GM18867 (cell line): Measurements from ENCODE around the gene HMG20B.
"Not testable (repeated sequence)": the region's sequence is repeated elsewhere in the genome, so short reads cannot be mapped to it uniquely, and the experiment has no call there.

Experiments used
- ATAC-seq: cut with Tn5 transposase; IDR thresholded peaks from one replicate; pipeline ENCODE4 v1.9.1; 2021; ENCODE audit warnings: mild to moderate bottlenecking, moderate library complexity; ENCODE audit not compliant: unreplicated experiment

HMG20B gene

DNA sequence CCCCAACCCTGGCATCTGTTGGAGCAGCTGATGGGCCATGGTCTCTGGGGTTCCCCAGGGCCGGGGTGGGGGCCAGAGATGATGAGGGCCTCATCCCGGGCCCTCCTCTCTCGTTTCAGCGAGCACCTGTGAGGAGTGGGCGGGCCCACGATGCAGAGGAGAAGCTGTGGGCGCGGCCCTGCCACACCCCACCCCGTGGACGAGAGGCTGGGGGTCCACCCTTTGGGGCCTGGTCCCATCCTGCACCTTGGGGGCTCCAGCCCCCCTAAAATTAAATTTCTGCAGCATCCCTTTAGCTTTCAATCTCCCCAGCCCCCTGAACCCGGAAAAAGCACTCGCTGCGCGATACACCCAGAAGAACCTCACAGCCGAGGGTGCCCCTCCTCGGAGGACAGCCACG lies 5.6 kb downstream of the HMG20B start:
- ATAC-seq: no peak

DNA sequence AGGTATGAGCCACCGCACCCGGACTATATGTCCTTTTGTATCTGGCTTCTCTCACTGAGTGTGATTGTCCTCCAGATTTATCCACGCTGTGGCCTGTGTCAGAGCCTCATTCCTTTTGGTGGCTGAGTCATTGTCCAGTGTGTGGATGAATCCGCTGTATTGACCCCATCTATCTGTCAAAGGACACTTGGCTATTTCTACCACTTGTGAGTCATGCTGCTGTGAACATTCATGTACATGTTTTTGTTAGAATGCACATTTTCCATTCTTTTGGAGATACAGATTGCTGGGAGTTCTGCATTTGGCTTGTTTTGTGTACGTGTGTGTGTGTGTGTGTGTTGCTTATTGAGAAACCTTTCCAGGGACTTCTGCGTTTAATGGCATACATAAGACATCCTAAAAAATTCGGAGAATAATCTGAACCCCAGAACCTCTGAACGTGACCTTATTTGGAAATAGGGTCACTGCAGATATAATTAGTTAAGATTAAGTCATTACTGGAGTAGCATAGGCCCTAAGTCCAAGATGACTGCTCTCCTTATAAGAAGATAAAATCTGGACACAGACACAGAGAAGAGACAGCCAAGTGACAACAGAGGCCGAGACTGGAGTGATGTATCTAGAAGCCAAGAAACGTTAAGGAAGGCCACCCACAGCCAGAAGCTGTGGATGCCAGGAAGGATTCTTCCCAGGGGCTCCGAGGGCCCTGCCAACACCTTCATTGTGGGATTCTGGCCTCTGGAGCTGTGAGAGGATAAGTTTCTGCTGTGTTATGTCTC lies 7.6 kb downstream of the HMG20B start:
- no peak for ATAC-seq

DNA sequence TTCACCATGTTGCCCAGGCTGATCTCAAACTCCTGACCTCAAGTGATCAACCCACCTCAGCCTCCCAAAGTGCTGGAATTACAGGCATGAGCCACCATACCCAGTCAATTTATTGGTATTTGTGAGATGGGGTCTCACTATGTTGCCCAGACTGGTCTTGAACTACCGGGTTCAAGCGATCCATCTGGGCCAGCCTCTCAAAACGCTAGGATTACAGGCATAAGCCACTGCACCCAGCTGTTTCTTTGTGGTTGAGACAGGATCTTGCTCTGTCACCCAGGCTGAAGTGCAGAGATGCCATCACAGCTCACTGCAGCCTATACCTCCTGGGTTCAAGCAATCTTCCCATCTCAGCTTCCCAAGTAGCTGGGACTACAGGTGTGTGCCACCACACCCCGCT lies 9.0 kb downstream of the HMG20B start:
- ATAC-seq: not testable (repeated sequence)

DNA sequence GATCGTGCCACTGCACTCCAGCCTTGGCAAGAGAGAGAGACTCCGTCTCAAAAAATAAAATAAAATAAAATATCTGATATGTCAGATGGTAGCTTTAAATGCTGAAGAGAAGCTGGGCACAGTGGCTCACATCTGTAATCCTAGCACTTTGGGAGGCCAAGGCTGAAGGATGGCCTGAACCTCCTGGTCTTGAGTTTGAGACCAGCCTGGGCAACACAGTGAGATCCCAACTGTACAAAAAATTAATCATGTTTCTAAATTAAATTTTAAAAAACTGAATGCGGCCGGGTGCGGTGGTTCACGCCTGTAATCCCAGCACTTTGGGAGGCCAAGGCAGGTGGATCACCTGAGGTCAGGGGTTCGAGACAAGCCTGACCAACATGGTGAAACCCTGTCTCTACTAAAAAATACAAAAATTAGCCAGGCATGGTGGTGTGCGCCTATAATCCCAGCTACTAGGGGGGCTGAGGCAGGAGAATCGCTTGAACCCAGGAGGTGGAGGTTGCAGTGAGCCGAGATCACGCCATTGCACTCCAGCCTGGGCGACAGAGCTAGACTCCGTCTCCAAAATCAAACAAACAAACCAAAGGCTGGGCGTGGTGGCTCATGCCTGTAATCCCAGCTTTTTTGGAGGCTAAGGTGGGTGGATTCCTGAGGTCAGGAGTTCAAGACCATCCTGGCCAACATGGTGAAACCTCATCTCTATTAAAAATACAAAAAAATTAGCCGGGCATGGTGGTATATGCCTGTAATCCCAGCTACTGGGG lies 11.5 kb downstream of the HMG20B start:
- not testable (repeated sequence) for ATAC-seq

GRCh38 chr19:3585301-3586126 lies 12.8 kb downstream of the HMG20B start, which contains the start of gene GIPC3:
Gene GIPC3 (plus strand): TSS chr19:3585478. CDS start chr19:3585598, 120 bp downstream.
- ATAC-seq: no peak

DNA sequence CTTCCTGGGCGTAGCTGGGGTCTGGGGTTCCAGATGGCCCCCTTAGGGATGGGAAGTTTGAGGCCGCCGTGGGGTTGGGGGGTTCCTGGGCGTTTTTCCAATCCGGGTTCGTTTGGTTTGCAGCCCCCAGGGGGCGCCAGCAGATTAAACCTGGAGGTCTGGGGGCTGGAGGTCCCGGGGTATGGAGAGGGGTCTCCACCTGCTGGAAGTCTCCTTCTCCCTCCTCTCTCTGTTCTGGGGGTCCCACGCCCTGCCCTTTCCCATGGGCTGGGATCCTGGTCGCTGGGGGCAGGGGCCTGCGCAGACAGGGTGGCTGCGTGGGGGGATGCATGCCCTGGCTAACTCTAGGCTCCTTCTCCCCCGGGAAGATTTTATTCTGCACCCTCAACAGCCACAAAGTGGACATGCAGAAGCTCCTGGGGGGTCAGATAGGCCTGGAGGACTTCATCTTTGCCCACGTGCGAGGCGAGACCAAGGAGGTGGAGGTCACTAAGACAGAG lies 13.4 kb downstream of the HMG20B start:
- ATAC-seq: no peak

DNA sequence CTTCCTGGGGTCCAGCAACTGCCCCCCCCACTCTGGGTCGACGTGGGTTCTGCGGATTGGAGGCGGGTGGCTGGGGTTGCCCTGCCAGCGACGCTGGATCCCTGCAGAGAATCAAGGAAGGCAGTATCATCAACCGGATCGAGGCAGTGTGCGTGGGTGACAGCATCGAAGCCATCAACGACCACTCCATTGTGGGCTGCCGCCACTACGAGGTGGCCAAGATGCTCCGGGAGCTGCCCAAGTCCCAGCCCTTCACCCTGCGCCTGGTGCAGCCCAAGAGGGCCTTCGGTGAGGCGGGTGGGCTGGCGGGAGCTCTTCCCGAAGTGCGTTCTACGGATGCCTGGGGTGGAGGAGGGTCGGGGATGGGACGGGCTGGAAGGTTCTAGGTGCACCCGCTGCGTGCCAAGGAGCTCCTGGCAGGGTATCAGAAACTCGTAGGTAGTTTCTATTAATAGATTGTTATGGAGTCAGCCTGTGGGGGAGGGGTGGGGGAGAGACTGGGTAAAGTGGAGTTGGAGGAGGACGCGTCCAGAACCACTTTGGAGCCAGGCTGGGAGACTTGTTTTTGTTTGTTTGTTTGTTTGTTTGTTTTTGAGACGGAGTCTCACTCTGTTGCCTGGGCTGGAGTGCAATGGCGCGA lies 14.1 kb downstream of the HMG20B start:
- no peak for ATAC-seq

- ATAC-seq: no peak
Observed at GRCh38 chr19:3589439-3589838, 16.7 kb downstream of the HMG20B start.

GRCh38 chr19:3589949-3590348 lies 17.2 kb downstream of the HMG20B start:
- ATAC-seq: no peak

DNA sequence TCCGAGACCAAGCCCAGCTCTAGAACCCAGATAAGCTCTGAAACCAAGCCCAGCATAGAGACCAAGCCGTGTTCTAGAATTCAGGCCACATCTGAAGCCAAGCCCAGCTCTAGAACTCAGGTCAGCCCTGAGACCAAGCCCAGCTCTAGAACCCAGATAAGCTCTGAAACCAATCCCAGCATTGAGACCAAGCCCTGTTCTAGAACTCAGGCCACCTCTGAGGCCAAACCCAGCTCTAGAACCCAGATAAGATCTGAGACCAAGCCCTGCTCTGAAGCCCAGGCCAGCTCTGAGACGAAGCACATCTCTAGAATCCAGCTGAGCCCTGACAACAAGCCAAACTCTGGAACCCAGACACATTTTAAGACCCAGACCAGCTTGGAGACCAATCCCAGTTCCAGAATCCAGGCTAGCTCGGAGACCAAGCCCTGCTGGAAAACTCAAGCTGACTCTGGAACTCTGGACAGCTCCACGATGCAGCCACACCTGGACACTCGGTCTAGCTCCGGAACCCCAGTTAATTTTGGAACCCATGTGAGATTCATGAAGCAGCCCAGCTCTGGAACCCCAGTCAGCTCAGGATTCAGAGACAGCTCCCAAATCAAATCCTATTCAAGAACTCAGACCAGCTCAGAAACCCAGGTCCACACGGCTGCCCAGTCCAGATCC lies 18.4 kb downstream of the HMG20B start:
- ATAC-seq: no peak

GRCh38 chr19:3591876-3592613 lies 19.3 kb downstream of the HMG20B start:
- no peak for ATAC-seq

DNA sequence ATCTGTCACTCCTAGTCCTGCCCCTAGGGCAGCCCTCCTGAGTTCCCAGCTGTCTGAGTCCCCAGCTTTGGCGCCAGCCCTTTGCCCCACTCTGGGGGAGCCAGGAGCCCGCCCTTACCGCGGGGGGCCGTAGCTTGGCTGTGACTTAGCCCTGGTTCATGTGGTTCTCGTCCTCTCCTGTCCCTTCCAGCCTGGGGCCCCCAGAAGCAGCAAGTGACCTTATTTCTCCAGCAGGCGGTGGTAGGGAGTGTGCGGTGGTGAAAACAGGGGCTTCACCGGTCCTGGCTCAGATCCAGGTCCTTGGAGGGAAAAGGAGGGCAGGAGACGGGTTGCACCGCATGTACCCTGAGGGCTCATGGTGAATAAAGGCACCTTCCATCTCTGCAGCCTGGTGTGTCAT lies 20.4 kb downstream of the HMG20B start:
- ATAC-seq: no peak

DNA sequence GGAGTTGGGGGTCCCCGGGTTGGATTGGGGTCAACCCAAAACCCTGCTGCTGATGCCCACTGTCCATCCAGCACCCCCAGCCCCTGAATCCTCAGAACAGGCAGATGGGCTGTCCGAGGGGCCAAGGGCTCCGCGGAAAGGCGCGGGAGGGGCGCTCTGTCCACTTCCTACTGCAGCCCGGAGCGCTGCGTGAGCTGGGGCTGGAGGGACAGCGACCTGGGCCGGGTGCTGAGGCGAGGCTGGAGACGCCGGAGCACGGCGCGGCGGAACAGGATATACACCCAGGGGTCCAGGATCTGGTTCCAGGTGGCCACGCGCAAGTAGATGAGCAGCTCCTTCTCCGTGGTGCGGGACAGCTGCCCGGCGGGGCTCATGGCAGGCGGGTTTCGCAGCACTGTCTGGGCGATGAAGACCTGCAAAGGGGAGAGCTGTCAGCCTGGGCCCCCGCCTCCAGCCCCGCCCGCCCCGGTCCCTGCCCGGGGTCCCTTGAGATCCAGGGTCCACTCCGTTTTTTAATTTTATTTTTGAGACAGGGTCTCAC lies 22.8 kb downstream of the HMG20B start:
- no peak for ATAC-seq

DNA sequence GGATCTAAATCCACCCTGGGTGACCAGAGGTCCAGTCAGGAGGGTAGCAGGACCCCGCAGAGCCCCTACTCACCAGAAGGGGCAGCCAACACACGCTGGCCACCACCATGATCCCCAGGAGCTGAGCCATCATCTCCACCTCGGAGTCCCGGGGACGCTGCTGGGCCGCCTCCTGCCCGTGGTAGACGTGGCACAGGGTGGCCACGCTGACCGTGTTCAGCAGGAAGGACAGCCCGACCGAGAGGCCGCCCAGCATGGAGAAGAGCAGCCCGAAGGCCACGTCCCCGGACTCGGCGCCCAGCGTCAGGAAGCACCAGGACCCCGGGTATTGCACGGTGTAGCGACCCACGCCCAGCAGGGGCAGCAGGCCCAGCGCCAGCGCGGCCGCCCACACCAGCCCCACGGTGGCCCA lies 27.0 kb downstream of the HMG20B start:
- ATAC-seq: no peak

- no peak for ATAC-seq
Observed at GRCh38 chr19:3601021-3601420, 28.3 kb downstream of the HMG20B start.

GRCh38 chr19:3603121-3603811 lies 30.5 kb downstream of the HMG20B start:
- ATAC-seq: no peak

- ATAC-seq: no peak
Observed at GRCh38 chr19:3604227-3604986, 31.7 kb downstream of the HMG20B start.

DNA sequence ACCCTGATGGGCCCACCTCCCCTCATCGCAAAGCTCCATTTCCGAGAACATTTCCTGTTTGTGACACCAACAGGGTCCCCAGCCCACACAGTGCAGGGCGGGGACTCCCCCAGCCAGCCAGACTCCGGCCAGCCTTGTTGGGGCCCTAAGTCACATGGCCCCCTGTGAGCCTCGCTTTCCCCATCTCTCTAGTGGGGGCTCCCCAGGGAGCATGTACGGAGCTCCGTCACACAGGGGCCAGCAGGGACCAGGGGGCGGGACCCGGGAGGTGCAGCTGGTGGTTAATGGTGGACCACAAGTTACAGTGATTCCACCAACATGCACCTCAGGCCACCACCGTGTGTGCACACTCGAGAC lies 32.2 kb downstream of the HMG20B start:
- no peak for ATAC-seq
